Measurements from ENCODE around the gene NTSR1.
A peak's percentile ranks its signal among the peaks of the same experiment; 100 is the strongest.

NTSR1 gene

DNA sequence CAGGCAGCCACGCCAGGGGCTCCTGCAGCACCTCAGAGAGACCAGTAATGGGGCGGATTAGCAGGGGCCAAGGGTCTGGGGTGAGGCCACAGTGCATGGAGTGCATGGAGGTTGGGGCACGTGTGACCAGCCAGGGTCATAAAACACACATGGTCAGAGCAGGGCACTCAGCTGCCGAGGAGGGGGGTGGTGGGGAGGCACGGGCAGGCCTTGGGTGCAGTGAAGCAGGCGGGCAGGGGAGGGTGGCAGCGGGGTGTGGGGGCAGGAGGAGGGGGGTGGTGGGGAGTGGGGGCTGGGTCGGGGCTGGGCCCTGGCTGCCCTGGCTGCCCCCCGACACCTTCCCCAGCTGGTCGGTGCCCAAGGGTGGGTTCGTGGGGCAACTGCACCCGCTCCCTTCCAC, 23.7 kb upstream of the NTSR1 start:
- TF ChIP-seq, protein P1, sequence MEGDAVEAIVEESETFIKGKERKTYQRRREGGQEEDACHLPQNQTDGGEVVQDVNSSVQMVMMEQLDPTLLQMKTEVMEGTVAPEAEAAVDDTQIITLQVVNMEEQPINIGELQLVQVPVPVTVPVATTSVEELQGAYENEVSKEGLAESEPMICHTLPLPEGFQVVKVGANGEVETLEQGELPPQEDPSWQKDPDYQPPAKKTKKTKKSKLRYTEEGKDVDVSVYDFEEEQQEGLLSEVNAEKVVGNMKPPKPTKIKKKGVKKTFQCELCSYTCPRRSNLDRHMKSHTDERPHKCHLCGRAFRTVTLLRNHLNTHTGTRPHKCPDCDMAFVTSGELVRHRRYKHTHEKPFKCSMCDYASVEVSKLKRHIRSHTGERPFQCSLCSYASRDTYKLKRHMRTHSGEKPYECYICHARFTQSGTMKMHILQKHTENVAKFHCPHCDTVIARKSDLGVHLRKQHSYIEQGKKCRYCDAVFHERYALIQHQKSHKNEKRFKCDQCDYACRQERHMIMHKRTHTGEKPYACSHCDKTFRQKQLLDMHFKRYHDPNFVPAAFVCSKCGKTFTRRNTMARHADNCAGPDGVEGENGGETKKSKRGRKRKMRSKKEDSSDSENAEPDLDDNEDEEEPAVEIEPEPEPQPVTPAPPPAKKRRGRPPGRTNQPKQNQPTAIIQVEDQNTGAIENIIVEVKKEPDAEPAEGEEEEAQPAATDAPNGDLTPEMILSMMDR (IDR thresholded peaks at IDR 0.05; ENCODE audit: low read depth, low read length, missing control alignments): no peak
- no peak for DNase-seq
- Histone ChIP-seq H3K27me3 (replicated peaks) (peaks cover 9% of the 10 kb centered on the region), H3K4me3 (ENCODE audit: low read depth, low read length) (no peak overlapping the region), H3K36me3 (replicated peaks) (no peaks in the 10 kb centered on the region), H3K27ac (no peak overlapping the region)
- in situ Hi-C loops (cut with HindIII; ENCODE audit: low pct_ligation_motif_present, low sequenced_read_pairs): no loop called here

DNA sequence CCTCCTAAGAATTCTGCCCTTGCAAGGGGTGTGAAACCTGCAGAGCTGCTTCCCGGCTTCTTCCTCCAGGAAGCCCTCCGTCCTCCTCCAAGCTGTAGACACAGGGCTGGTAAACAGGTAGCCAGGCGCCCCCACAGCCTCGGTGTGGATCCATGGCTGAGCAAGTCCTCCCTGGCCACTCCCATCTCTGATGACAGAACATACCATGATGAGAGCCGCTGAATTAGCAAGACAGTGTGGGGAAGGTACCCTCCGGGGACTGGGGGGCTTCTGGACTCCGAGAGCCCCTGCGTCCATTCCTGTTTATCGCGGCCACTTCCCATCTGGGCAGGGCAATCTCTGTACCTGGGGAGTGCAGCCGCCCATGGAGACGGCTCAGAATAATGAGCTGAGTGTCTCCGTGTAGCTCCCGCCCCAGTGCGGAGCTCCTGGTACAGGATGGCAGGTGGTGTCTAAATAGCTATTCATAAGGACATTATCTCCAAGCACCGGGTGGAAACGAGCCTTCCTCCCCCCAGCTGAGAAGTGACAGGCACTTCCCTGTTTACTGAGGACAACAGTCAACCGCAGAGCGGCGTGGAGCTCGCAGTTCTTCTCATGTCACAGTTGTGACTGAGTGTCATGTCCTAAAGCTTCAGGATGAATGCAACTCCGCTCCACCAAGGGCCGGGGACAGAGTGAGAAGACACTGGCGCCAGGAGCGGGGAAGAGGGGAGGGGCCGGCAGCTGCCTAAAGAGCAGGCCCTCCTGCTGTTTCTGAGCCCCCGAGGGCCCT, 22.7 kb upstream of the NTSR1 start:
- no peak overlapping the region for H3K4me3 ChIP-seq (ENCODE audit: low read depth, low read length)
- DNase-seq: no peak
- no peaks in the 10 kb centered on the region for H3K36me3 ChIP-seq (replicated peaks)
- H3K27me3 ChIP-seq (replicated peaks): peaks cover 9% of the 10 kb centered on the region
- H3K27ac ChIP-seq: no peak overlapping the region
- TF ChIP-seq, protein P1 (IDR thresholded peaks at IDR 0.05; ENCODE audit: low read depth, low read length, missing control alignments): no peak
- in situ Hi-C loops (cut with HindIII; ENCODE audit: low pct_ligation_motif_present, low sequenced_read_pairs): no loop called here

DNA sequence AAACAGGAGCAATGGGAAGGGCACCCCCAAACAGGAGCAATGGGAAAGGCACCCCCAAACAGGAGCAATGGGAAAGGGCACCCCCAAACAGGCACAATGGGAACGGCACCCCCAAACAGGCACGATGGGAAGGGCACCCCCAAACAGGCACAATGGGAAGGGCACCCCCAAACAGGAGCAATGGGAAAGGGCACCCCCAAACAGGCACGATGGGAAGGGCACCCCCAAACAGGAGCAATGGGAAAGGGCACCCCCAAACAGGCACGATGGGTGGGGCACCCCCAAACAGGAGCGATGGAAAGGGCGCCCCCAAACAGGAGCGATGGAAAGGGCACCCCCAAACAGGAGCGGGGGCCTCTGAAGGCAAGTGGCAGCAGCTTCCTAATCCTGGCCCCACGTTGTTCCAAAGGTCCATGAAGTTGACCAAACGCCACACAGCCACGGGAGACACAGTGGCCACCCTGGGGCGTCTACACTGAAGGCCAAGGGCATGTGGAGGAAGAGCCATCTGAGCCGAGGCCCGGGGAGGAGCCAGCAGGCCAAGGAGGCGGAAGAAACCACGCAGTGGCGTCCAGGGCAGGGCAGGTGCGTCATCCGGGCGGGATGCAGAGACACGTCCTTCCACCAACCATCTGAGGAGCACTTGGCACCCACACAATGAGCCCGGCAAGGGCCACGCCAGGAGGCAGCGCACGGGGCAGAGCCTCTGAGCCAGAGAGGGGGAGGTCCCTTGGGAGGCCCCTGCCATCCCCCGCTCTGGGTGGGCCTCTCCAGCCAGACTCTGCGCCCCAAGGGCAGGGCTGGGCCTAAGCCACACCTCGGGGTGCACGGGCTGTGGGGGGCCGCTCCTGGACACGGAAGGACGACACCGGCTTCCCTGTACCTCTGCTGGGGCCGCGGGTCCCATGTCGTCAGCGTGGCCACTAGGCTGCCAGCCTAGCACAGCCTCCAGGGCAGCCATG, 21.5 kb upstream of the NTSR1 start:
- Histone ChIP-seq H3K4me3 (ENCODE audit: low read depth, low read length) (no peak overlapping the region), H3K27ac (no peak overlapping the region), H3K27me3 (replicated peaks) (peaks cover 9% of the 10 kb centered on the region), H3K36me3 (replicated peaks) (no peaks in the 10 kb centered on the region)
- in situ Hi-C loops (cut with HindIII; ENCODE audit: low pct_ligation_motif_present, low sequenced_read_pairs): no loop called here
- TF ChIP-seq, protein P1 (IDR thresholded peaks at IDR 0.05; ENCODE audit: low read depth, low read length, missing control alignments): no peak
- no peak for DNase-seq

DNA sequence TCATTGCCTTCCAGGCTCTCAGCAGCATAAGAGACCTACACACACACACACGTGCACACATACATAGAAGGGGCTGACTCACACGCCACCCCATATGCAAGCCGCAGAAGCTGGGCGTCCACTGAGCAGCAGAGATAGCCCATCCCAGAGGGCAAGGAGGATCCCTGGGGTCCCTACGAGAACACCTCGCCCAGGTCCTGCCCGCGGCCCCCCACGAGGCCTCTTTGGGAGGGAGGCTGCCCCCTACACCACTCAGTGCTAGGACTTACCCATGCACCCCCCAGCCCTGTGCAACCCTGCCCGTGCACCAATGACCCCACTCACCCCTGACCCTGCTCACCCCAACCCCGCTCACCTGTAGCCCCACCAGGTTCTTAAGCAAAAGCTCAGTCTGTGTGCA, 20.6 kb upstream of the NTSR1 start:
- in situ Hi-C loops (cut with HindIII; ENCODE audit: low pct_ligation_motif_present, low sequenced_read_pairs): no loop called here
- TF ChIP-seq, protein P1 (IDR thresholded peaks at IDR 0.05; ENCODE audit: low read depth, low read length, missing control alignments): no peak
- Histone ChIP-seq H3K36me3 (replicated peaks) (no peaks in the 10 kb centered on the region), H3K27me3 (replicated peaks) (peaks cover 9% of the 10 kb centered on the region), H3K27ac (no peak overlapping the region), H3K4me3 (ENCODE audit: low read depth, low read length) (no peak overlapping the region)
- DNase-seq: no peak

DNA sequence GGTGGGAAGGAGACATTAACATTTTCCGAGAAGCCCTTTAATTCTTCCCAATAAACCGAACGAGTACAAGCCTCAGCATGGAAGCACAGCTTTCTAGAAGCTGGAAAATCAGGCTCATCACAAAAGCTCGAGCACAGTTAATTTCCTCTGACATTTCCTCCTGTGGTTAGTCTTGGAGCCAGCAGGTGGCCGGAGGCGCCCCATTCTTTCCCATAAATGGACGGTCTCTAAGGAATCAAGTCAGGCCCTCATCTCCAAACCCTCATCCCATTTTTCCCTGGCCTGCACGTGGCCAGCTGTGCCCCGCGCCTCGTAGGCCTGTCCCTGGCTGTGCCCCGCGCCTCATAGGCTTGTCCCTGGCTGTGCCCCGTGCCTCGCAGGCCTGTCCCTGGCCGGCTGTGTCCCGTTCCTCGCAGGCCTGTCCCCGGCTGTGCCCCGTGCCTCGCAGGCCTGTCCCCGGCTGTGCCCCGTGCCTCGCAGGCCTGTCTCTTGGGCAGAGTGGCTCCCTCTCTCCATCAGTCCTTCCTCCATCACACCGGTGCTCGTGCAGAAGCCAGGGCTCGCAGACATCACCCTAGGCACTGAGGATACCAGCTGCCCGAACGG, 19.7 kb upstream of the NTSR1 start:
- TF ChIP-seq, protein P1 (IDR thresholded peaks at IDR 0.05; ENCODE audit: low read depth, low read length, missing control alignments): peak; percentile 49
- in situ Hi-C loops (cut with HindIII; ENCODE audit: low pct_ligation_motif_present, low sequenced_read_pairs): no loop called here
- DNase-seq: peak; percentile 5
- Histone ChIP-seq H3K36me3 (replicated peaks) (no peaks in the 10 kb centered on the region), H3K4me3 (ENCODE audit: low read depth, low read length) (no peak overlapping the region), H3K27ac (no peak overlapping the region), H3K27me3 (replicated peaks) (peaks cover 9% of the 10 kb centered on the region)
